ENCODE measurements around the gene ADIPOQ.
"Not testable (repeated sequence)": the region's sequence is repeated elsewhere in the genome, so short reads cannot be mapped to it uniquely, and the experiment has no call there.

ADIPOQ gene

DNA sequence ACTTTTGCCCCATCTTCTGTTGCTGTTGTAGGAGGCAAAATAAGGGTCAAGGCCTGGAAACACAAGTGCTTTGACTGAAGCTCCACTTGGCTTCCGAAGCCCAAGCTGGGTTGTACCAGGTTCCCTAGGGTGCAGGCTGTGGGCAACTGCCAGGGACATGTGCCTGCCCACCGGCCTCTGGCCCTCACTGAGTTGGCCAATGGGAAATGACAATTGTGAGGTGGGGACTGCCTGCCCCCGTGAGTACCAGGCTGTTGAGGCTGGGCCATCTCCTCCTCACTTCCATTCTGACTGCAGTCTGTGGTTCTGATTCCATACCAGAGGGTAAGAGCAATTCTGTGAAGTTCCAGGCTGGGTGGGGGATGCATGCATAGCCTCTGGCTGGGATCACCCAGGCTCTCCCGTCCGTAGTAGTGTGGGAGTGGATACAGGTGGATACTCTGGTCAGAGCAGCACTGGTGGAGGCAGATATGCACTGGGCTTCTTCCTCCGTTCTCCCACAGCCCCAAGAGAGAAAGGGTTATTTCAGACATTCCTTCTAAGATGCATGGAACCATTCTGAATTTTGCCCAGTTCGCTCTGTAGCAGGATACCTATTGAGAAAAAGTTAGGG is at the start of gene ADIPOQ:
TSS of gene ADIPOQ (plus strand) at position 285 of the 613 bp plus-strand sequence. CDS start 10,349 bp downstream, outside the sequence.
- DNase-seq, result no peak

DNA sequence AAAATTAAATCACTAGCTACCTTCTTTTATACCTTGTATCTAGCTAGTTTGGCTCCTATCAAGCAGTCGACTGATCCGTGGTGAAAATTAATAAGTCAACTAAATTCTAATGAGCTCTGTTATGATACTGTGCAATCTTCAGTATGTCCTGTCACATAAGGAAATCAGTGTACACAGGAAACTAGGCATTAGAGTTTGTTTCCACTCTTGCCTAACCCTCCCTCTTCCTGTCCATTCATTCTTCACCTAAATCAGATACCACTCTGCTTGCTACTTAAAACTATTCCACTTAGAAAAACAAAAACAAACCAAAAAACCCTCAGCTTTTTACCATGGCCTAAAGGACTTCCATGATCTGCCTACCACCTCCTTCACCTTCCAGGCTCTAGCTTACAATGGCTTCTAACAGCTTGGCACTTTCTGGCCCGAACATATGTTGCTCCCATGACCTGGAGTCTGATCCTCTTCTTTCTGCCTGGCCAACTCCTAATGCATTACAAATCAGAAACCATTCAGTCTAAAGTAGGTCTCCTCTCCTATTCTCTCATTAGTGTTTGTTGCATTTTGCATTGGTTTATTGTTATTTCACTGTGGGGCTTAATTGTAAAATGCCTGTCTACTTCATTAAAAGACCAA is 44.2 kb upstream of the ADIPOQ start:
- DNase-seq, result no peak

DNA sequence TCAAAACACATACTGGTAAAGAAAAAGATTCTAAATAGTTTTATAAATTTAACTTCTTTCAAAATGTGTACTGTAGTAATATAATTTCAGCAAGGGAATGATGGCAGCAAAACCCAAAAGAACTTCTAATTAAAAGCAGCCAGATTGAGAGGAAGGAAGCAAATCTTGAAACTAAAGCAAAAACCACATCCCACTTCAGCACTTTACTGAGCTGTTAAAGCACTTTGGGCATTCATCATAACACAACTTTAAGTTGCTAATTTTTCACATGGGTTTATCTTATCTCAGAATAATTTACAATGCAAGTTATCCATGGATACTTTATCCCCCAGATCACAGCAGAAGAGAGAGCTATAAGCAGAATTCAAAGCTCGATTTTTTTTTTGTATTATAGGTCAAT is 42.2 kb upstream of the ADIPOQ start:
- no peak for DNase-seq

DNA sequence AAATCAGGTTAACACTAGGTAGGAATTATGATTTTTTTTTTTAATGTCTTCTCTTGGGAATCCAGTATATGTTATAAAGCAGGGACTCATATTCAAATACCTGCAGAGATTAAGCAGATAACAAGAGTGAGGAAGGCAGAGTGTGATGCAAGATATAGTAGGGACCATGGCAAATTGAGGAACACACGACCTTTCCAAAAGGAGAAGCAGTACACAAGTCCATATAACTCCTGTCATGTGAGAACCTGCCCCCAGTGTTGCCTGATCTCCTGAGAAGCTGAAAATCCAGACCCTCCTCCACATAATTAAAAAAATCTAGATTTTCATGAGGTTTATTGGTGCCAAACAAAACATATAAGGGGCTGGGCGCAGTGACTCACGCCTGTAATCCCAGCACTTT is 39.8 kb upstream of the ADIPOQ start:
- DNase-seq, result no peak

DNA sequence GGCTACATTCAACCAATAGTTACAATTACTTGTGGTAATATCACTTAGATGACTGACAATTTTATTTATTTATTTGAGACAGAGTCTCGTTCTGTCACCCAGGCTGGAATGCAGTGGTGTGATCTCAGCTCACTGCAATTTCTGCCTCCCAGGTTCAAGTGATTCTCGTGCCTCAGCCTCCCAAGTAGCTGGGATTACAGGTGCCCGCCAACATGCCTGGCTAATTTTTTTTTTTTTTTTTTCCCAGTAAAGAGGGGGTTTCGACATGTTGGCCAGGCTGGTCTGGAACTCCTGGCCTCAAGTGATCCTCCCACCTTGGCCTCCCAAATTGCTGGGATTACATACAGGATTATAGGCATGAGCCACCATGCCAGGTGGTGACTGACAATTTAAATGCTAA is 39.1 kb upstream of the ADIPOQ start:
- DNase-seq, result not testable (repeated sequence)

DNA sequence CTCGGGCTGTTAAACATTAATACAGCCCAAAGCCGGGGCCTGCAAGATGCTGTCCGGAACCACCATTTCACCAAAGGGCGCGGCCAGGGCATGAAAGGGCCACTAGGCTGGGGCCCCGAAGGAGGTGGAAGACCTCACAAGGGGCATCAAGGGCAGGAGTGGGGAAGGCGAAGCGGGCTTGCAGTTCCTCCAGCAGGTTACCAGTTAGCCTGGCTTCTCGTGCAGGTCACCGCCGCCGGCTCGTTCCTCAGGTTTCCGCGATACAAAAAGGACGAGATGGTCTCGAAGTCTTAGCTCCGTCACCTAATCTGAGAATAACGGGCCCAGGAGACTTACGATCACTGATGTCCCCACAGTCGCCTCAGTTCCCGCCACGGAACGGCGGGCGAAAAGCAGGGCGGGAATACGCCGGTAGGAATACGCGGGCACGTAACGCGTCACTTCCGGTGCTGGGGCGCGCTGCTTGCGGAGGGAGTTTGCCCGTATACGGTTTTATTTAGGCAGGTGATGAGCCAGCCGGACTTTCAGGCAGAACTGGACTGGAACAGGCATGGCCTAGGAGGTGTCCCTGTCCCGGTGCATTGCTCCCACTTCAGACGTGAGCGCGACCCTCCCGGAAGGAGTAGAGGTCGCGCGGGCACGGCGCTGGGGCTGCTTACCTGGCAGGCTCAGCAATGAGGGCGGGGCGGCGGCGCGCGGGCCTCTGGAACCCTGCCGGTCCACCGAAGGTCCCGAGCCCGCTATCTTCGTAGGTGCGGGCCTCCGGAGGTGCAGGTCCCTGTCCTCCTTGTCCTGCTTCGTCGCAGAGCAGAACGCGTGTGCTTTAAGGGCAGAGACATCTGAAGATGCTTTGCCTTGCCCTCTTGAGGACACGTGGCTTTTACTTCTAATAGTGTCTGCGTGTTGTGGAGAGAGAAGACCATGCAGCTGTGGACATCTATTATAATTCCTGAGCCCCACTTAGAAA is 36.1 kb upstream of the ADIPOQ start, which contains the start of gene RFC4:
TSS of gene RFC4 (minus strand) at position 394 of the 967 bp plus-strand sequence. CDS start 1,769 bp downstream, outside the sequence.
- DNase-seq, result peak; percentile 93

DNA sequence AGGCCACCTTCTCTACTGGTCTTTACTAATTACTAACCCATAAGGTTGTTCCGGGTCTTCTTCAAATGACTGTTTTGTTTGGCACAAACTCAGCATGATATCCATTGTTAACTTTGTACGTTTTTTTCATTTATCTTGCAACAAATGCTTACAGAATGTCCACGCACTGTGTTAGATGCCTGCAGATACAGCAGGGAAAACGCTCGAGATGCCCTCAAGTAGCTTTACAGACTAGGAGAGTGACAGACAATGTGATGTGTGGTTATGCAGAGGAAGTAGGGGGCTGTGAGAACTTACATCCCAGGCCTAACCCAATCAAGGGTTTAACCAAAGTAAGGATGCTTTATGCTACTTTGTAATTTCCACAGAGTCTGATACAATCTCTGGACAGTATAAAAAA is 35.3 kb upstream of the ADIPOQ start:
- DNase-seq, result peak; percentile 56

DNA sequence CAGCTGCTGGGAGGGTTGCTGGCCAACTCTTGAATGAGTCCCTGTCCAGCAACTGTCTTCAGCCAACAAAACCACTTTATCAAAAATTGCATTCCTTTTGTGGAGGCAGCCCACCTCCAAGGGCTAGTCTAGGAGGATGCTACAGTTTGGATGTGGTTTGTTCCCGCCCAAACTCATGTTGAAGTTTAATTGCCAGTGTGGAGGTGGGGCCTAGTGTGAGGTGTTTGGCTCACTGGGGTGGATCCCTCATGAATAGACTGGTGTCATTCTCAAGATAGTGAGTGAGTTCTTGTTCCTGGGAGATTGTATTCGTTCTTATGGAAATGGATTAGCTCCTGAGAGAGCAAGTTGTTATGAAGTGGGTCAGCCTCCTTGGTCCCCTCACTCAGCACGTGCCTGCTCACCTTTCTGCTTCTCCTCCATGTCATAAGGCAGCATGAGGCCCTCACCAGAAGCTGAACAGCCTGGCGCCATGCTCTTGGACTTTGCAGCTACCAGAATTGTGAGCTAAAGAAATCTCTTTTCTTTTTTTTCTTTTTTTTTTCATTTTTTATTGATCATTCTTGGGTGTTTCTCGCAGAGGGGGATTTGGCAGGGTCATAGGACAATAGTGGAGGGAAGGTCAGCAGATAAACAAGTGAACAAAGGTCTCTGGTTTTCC is 32.0 kb upstream of the ADIPOQ start:
- peak; percentile 80 for DNase-seq

DNA sequence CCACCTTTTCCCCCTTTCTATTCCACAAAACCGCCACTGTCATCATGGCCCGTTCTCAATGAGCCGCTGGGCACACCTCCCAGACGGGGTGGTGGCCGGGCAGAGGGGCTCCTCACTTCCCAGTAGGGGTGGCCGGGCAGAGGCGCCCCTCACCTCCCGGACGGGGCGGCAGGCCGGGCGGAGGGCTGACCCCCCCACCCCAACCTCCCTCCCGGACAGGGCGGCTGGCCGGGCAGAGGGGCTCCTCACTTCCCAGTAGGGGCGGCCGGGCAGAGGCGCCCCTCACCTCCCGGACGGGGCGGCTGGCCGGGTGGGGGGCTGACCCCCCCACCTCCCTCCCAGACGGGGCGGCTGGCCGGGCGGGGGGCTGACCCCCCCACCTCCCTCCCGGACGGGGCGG is 31.2 kb upstream of the ADIPOQ start:
- not testable (repeated sequence) for DNase-seq

DNA sequence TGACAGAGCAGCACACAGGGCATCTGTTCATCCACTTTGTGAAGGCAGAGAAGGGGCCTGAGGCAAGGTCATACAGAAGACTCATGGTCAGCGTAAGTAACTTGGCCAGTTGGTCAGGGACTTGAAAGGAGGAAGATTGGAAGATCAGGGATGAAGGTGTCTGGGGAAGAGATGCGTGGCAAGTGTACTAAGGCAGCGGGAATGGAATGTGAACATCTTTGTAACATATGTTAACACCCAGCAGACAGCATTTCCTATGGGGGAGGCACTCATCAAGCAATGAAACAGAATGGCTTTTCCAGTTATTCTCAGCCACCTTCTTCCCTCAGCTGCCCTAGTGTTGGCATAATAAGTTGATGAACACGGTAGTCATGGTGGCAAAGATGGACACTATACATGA is 28.4 kb upstream of the ADIPOQ start:
- DNase-seq, result no peak

DNA sequence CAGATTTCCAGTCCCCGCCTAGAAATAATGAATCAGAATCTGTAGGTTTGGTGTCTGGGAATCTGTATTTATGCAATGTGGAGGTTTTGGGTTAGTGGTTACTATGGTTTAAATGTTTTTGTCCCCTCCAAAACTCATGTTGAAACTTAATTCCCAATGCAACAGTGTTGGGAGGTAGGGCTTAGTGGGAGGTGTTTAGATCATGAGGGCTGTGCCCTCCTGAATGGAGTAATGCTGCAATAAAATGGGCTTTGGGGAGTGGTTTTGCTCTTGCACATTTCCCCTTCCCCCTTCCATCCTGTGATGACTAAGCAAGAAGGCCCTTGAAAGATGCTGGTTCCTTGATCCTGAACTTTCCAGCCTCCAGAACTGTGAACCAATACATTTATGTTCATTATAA is 27.1 kb upstream of the ADIPOQ start:
- peak; percentile 37 for DNase-seq

DNA sequence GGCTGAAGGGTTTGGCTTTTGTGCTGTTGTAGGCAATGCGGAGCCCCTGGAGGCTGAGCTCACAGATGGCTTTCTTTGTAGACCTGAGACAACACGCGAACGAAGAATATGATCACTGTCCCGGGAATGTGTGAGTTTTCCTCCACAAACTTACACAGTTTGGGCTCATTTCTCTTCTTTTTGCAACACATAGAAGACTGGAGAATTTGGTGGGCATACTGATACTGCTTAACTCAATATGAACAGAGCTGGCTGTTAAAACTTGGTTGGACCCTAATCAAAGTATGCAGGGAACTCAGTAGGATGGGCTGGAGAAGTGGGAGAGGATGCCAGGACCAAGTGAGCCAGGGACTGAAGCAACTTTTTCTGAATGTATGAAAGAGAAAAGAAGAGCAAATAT is 24.0 kb upstream of the ADIPOQ start:
- DNase-seq, result no peak

DNA sequence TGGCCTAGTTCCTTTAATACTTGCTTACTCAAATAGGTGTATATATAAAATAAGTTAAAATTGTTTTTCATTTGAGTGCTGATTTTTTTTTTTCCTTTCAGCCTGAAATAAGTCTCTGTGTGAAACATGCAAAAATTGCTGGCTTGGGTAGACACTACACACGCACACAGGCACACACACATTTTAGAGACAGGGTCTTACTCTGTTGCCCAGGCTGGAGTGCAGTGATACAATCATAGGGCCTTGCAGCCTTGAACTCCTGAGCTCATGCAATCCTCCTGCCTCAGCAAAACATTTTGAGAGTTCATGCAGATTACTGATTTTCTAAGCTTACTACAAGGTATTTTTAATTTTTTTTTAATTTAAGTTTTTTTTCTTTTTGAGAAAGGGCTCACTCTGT is 23.6 kb upstream of the ADIPOQ start:
- DNase-seq, result no peak

DNA sequence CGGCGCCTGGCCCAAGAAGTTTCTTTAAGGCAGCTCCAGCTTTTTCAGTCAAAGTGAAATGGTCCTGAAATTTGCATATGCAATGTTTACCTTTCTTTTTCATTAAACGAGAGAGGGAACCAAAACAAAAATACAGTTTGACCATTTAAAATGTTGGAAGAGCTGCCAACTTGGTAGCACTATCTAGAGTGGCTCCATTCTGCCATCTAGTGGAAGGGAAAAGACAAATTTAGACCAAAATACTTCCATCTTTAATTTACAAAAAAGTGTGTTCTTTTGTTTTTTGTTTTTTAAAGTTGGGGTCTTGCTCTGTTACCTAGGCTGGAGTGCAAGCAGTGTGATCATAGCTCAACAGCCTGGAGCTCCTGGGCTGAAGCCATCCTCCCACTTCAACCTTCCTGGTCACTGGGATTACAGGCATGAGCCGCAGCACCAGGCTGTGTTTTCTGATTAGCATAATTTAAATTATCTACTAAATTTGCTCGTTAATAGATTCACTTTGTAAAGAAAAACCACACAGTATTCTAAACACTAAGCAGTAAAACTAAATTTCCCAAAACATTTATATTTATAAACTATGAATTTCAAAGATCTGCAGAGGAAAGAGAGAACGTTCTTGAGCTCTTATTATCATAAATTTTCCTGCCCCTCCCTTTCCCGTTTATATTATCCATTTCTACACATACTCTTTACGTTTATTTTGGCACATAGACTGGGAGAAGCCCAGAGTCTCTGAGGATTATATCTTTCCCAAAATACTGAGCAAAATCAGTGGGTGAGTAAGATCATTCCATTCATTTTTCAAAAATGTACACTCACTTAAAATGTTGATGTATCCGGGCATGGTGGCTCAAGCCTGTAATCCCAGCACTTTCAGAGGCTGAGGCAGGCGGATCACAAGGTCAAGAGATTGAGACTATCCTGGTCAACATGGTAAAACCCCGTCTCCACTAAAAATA is 20.8 kb upstream of the ADIPOQ start:
- peak; percentile 90 for DNase-seq

DNA sequence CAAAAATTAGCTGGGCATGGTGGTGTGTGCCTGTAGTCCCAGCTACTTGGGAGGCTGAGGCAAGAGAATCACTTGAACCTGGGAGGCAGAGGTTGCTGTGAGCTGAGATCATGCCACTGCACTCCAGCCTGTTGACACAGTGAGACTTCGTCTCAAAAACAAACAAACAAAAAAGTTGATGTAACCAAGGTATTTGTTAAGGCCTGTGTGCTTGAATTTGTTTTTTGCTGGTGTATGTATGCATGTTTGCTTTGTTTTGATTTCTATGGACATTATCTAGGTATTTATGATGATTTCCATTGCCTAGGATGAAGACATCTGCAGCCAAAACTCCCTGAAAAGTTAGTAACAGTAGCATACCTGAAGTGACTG is 20.1 kb upstream of the ADIPOQ start:
- DNase-seq, result not testable (repeated sequence)

DNA sequence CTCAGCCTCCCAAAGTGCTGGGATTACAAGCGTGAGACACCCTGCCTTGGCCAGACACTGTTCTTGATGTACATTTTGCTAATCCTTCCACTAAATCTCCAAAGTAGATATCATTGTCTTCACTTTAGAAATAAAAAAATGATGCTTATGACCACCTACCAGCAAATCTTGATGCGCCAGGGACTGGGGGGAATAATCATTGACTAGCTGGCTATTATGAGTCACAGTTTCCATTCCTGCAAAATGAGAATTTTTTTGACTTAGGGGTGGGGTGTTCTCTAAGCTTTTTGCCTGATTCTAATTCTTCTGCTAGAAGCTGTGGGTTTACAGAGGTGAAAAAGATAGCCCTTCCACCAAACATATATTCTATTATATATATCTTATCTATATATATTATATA is 19.1 kb upstream of the ADIPOQ start:
- peak; percentile 51 for DNase-seq

DNA sequence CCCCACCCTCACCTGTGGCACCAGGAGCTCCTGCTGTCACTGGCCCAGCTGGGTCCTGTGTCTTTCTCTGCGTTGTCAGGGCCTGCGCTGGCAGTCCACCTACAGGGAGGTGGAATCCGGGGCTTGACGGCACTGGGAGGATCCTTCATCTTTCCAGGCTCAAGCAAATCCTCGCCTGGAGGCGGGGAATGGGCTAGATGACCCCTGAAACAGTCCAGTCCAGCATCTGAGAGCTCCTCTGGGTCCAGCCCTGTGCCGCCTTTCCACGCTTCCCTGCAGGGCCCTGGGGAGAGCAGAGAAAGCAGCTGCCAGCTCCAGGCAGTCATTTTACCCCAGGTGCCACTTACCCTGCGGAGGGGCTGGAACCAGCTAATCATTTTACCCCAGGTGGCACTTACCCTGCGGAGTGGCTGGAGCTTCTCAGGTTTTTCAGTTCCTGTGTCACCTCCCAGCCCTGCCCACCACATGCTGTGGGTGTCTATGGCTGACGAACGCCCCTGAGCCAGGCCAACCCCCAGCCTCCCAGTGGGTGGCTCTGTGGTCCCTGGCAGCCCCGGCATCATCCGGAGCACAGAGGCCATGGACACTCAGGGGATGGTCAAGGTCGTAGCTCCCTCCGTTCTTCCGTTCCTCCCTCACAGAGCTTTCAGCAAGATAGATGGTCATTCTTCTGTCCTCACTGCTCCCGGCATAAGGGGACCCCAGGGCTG is 17.9 kb upstream of the ADIPOQ start:
- no peak for DNase-seq

DNA sequence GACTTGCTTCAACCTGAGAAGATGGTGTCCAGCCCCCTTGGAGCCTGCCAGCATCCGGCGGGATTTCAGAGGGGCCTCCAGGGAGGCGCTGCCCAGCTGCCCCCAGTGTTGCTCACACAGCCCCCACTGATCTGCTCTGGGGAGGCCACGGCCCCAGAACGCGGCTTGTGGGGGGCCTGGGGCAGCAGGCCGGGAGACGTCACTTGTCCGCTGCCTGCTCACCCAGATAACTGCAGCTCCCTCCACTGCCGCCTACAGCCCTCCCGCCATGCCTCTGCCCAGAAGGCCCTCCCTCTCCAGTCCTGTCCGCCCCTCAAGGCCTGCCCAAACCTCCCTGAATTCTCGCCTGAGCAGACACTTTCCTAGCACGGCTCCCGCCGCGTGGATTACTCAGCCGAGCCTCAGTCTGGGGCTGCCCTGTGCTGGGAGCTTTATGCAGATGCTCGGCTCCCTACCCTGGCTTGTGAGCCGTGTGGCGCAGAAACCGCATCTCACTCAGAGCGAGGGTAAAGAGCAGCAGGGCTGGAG is 17.2 kb upstream of the ADIPOQ start:
- DNase-seq, result peak; percentile 86

DNA sequence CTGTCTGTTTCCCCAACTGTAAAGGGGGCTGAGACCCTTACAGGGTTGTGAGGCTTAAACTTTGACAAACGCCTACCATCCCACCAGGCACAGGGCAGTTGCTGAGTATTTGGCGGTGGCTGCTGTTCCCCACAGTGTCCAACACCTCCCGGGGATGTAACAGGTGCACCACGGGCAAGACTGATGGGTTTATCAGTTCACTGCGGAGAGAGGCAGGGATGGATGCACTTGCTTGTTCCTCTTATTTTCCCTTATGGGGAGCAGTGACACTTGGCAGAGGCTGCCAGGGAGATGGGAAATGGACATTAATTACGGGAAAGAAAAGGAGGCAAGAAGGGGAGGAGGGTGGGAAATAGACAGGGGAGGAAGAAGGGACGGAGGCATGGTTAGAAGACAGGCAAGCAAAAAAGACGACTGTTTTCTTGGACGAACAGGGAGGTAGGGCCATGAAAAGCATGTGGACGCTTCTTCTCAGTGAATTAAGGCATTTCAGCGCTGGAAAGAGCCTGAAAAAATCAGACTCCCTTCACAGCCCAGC is 16.6 kb upstream of the ADIPOQ start:
- peak; percentile 50 for DNase-seq

DNA sequence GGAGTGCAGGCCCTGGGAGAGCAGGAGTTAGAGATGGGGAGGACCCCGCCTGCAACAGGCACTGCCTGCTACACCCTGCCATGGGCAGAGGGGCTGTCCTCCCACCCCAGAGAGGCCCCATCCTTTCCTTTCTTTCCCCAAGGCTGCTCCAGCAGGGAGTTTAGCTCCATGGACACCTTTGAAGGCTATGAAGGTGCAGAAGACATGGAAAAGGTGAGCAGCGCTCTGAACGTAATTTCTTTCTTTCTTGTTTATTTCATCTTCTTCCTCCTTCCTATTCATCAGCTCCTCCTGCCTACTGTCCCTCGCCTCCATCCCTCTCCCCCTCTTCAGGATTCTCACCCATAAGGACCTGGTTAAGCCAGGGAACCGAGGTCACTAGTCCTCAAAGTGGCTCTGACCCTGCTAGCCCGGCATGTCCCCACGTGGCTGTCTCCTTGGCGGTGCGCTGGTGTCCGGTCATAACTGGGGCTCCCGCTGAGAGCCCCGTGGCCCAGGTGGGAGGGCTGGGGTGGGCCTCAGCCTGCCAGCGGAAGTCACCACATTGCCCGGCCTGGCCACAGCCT is 16.0 kb upstream of the ADIPOQ start:
- peak; percentile 36 for DNase-seq
